HG02885 (cell line): ENCODE data around the gene FKBP8.

Experiments used
- ATAC-seq: cut with Tn5 transposase; IDR thresholded peaks from one replicate; pipeline ENCODE4 v1.9.1; 2021; ENCODE audit warnings: mild to moderate bottlenecking; ENCODE audit not compliant: unreplicated experiment, poor library complexity

FKBP8 gene

GRCh38 chr19:18503971-18504885 is 39.1 kb downstream of the FKBP8 start:
- ATAC-seq: no peak

DNA sequence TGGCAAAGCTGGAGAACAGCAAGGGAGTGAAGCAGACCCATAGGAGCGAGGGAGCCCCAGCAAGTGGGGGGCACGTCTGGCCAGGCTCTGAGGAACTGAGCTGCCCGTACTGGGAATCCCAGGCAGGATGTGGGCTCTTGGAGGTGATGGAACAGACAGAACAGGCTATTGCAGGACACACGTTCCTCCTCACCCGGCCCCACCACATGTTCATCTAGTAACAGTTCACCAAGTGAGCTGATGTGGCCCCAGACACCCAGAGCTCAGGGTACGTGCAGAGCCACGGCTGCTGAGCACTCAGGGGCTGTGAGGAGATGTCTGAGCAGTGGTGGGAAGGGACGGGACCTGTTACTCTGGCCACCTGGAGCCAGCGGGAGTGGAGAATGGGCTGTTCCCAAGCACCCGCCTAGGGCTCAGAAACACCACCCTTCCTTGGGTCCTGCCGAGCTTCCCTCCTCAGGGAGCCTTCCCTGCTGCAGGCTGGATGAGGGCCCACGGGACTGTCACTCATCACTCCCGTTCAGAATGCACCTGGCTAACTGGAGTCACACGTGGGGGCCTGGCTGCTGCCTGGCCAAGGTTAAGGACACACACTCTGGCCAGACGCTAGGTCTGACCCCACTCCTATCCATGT is 39.9 kb downstream of the FKBP8 start:
- ATAC-seq: no peak

DNA sequence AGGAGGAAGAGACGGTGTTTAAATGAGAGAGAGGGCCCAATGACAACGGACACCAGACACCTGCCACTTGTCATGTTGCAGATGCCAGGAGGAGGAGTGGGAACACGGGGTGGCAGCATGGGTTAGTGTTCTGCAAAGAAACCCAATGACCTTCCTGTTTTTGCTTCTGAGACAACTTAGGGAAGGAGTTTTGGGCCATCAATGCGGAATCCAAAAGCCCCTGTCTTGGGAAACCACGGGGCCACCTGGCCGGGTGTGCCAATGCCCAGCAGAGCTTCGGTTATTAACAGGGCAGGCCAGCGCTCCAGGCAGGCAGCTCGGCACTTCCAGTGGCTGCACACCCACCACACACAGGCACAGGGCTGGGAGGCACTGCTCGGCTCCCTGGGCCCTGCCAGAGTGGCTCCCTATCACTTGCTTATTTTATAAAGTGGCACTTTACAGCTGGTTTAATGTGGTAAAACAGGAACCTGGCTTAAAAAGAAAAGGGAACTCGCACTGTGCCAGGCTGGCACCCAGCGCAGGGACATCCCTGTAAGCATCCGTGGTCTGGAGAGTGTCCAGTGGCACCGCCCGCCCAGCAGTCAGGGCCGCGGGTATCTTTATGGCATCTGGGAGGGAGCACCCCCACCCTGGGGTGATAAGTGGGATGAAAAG is 40.6 kb downstream of the FKBP8 start:
- ATAC-seq: no peak

GRCh38 chr19:18502246-18502637 is 41.1 kb downstream of the FKBP8 start:
- no peak for ATAC-seq

DNA sequence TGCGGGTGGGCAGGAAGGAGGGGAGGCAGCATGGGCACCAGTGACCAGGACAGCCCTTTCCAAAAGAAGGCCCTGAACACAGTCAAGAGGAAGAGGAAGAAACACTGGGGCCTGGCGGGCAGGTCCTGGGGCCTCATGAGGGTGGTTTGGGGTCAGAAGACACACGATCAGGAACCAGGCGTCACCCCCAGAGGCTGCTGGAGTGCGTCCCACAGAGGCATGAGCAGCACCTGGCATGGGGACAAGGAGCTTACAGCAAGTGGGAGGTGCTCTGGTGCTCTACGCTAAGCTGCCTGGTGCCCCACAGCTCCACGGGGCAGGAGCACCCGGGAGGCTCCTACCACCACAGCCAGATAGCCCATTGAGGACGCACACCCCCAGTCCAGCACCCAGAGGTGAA is 41.5 kb downstream of the FKBP8 start:
- no peak for ATAC-seq

- ATAC-seq: no peak
Observed at GRCh38 chr19:18501351-18501750, 42.0 kb downstream of the FKBP8 start.

DNA sequence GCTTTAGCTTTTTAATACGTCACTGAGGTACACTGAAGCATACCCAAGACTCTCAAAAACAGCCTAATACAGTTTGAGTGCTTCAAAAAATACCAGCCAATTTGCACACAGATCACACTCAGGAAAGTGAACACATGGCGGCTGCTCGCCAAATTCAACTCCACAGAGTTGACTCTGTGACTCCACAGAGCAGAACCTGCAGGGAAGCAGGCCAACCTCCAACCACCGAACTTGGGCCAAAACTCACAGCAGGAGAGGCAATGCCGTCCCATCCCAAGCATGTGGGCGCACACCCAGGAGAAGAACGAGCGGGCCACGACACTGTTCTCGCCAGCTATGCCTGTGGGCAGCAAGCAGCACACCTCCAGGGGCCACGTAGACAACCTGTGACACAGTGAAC is 42.6 kb downstream of the FKBP8 start:
- no peak for ATAC-seq

DNA sequence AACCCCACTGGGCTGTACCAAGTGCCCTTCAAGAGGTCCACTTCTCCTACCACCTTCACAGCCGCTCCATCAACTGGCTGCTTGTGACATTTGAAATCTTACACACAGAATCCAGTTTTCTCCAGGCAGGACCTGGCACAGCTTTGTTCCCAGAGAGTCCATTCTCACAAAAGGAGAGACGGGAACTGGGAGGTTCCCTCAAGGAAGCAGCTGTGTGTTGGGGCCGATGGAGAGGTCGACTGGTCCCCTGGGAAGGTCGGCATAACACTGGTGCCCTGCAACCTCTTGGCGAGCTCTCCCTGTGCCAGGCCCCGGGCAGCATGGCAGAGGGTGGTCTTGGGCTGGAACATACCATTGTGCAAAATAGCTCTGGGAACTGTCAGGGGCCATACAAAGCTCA is 43.0 kb downstream of the FKBP8 start:
- ATAC-seq: no peak

GRCh38 chr19:18499055-18499775 is 44.2 kb downstream of the FKBP8 start:
- ATAC-seq: no peak

GRCh38 chr19:18496980-18497256 is 46.5 kb downstream of the FKBP8 start:
- ATAC-seq: no peak

DNA sequence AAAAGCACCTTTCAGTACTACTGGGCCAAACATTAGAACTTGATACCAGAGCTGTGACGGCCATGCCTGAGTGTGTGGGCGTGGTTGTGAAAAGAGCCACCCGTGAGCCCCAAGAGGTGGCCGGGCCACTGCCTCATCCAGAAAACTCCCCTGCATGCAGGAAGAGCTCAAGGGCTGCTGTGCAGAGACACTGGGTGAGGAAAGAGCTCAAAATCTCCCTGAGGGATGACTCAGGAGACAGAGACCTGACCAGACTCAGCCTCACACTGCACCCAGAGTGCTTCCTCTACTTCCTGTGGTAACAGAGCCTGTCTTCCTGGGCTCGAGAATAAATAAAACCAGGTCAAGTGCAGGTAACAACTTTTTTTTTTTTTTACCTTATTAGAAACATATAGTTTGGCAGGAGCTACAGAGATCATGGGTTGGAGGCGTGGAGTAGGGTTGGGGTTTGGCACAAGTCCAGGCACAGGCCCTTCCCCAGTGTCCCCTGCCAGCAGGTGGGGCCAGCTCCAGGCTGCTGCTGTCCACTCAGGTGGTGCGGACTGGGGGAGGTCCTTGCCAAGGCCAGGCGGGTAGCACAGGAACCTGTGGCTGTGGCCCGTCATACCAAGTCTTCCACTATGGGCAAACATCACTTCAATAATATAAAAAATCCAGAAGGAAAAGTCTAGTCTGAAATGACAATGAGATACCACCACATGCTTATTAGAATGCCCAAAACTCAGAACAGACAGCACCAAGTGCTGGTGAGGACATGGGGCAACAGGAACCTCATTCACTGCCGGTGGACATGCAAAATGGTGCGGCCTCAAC is 47.0 kb downstream of the FKBP8 start:
- no peak for ATAC-seq

- no peak for ATAC-seq
Observed at GRCh38 chr19:18495204-18495911, 48.0 kb downstream of the FKBP8 start.

DNA sequence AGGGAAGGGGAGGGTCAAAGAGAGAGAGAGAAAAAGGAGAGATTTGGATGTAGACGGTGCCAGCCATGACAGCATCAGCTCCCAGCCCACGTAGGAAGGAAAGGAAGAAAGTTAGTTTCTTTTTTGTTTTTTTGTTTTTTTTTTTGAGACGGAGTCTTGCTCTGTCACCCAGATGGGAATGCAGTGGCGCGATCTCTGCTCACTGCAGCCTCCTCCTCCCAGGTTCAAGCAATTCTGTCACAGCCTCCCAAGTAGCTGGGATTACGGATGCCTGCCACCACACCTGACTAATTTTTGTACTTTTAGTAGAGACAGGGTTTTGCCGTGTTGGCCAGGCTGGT is 49.1 kb downstream of the FKBP8 start:
- no peak for ATAC-seq

- no peak for ATAC-seq
Observed at GRCh38 chr19:18493440-18494266, 49.7 kb downstream of the FKBP8 start.

DNA sequence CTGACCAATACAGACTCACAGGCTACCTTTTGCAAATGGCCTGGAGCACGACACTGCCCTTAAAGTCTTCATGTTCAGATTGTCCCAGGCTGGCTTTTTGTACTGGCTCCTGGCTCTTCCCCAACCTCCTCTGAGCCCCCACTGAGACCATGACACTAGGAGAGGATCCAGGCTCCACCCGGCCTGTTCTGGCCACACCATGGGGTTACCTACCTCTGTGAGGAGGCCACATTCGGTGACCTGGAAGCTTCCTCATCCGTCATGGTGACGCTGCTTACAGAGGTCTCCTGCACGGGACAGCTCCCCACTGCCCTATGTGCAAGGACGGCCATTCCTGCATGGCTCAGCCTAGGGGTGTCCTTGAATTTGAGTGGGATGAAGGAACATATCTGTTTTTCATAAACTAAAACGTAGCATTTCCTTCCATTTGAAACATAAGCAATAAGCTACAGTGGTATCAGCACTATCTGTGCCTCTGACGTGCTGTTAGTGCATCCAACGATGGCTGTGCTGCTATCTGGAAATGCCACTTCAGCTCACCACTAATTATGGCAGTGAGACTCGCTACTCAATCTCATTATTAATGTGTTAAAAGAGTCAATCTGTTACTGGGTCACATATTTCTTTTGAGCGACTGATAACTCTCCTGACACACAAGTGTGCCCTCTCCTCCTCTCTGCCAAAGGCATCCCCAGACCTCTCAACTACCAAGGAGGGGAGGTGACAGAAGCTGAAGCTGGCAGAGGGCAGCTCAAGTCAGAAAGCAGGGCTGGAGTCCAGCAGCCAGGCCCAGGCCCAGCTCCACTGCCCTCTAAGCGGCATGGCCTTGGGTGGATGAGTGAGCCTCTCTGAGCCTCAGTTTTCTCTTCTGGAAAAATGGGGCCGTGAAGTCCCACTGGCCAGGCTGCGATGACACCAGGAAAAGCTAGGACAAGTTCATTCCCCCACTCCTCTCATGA is 51.1 kb downstream of the FKBP8 start:
- no peak for ATAC-seq

- no peak for ATAC-seq
Observed at GRCh38 chr19:18490728-18491127, 52.6 kb downstream of the FKBP8 start.

DNA sequence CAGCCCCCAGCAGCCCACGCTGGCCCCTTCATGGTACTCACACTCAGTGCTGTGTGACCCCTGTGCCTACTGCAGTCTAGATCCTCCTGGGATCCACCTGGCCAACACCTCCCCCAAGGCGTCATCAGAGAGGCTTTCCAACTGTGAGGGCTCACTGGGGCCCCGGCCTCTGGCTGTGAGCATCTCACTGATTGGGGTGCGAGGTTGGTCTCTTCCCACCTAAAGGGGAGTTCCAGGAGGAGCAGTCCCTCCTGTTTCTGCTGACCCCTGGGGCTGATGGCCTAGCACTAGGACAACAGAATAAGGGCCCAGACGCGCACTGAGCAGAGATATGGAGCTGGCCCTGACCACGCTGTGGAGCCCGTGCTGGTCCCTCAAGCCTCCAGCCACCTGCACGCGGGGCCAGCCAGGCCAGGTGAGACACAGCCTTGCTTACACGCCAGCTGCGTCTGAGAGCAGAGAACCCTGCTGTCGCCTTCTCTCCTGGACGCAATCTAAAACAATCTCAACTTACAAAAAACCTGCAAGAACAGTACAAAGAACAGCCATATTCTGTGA is 53.7 kb downstream of the FKBP8 start:
- no peak for ATAC-seq
